Activated naive CD8-positive, alpha-beta T cell (primary cell): ENCODE results near the gene BRD2.

Source experiments
- H3K27ac Mint-ChIP-seq: one replicate; pipeline ENCODE4 v1.8.0; 2021; ENCODE audit warnings: mixed read lengths
- H3K27me3 Mint-ChIP-seq: one replicate; pipeline ENCODE4 v1.8.0; 2021; ENCODE audit warnings: mixed read lengths
- H3K36me3 Mint-ChIP-seq: one replicate; pipeline ENCODE4 v1.8.0; 2021; ENCODE audit warnings: mixed read lengths
- H3K4me1 Mint-ChIP-seq: one replicate; pipeline ENCODE4 v1.8.0; 2021; ENCODE audit warnings: low read depth, mixed read lengths
- H3K4me3 Mint-ChIP-seq: one replicate; pipeline ENCODE4 v1.8.0; 2021; ENCODE audit warnings: mild to moderate bottlenecking, mixed read lengths
- H3K9me3 Mint-ChIP-seq: one replicate; pipeline ENCODE4 v1.8.0; 2021; ENCODE audit warnings: low read depth, mixed read lengths

Gene BRD2

DNA sequence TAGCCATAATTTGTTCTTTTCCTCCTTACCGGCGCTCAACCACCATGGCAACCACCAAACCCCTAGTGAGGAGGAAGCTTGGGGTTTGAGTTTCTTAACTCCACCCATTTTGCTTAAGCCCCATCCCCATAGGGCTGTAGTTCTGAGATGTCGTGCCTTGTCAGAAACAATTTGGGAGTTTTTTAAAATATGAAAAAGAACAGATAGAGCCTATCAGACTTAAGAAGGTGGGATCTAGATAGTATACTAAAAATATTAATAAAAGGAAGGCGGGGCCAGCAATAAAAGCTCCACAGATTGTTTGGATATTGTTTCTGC lies 5.6 kb downstream of the BRD2 start:
- H3K9me3 Mint-ChIP-seq: no peaks in the 10 kb centered on the region
- peaks cover 31% of the 10 kb centered on the region for H3K36me3 Mint-ChIP-seq
- peaks cover 35% of the 10 kb centered on the region for H3K4me1 Mint-ChIP-seq
- H3K4me3 Mint-ChIP-seq: peak overlapping the region; percentile 95
- H3K27ac Mint-ChIP-seq: peak overlapping the region; percentile 100
- no peaks in the 10 kb centered on the region for H3K27me3 Mint-ChIP-seq

DNA sequence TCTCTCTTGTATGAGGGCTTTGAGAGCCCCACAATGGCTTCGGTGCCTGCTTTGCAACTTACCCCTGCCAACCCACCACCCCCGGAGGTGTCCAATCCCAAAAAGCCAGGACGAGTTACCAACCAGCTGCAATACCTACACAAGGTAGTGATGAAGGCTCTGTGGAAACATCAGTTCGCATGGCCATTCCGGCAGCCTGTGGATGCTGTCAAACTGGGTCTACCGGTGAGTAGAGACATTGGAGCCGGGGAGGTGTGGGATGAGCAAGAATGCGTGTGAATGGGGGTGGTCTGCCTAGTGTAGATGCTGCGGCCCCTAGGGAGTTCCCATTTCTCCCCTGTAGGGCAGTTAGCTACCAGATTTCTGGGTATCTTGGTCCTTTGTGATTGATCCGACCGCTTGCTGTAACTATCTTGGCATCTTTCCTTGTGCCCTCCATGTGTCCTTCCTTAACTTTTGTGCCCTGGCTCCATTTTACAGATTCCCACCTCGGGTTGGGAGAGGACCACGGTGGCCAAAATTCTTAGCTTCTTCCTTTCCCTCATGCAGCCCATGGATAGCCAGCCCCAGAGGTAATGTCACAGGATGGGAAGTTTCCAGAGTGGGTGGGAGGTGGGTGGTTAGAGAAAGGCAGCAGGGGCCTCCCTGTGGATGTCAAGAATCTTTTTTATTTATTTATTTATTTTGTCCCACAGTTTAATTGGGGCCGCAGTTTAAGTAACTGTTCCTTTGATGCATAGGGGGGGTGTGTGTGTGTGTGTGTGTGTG lies 6.3 kb downstream of the BRD2 start:
- no peaks in the 10 kb centered on the region for H3K9me3 Mint-ChIP-seq
- peaks cover 35% of the 10 kb centered on the region for H3K4me1 Mint-ChIP-seq
- peak overlapping the region; percentile 82 for H3K27ac Mint-ChIP-seq
- H3K27me3 Mint-ChIP-seq: no peaks in the 10 kb centered on the region
- peak overlapping the region; percentile 95 for H3K4me3 Mint-ChIP-seq
- H3K36me3 Mint-ChIP-seq: peaks cover 31% of the 10 kb centered on the region

DNA sequence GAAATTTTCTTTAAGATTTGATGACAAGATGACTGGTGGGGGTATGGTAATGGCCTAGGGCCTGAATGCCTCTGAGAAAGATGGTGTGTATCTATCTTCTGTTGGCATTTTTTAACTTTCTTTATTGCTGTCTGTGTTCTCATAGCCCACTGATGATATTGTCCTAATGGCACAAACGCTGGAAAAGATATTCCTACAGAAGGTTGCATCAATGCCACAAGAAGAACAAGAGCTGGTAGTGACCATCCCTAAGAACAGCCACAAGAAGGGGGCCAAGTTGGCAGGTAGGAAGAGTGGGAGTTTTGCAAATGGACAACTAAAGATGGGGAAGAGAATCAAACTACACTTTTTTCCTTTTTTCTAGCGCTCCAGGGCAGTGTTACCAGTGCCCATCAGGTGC lies 7.5 kb downstream of the BRD2 start:
- H3K4me1 Mint-ChIP-seq: peaks cover 39% of the 10 kb centered on the region
- no peaks in the 10 kb centered on the region for H3K27me3 Mint-ChIP-seq
- H3K4me3 Mint-ChIP-seq: peak overlapping the region; percentile 95
- peak overlapping the region; percentile 82 for H3K27ac Mint-ChIP-seq
- H3K9me3 Mint-ChIP-seq: no peaks in the 10 kb centered on the region
- H3K36me3 Mint-ChIP-seq: peaks cover 31% of the 10 kb centered on the region

DNA sequence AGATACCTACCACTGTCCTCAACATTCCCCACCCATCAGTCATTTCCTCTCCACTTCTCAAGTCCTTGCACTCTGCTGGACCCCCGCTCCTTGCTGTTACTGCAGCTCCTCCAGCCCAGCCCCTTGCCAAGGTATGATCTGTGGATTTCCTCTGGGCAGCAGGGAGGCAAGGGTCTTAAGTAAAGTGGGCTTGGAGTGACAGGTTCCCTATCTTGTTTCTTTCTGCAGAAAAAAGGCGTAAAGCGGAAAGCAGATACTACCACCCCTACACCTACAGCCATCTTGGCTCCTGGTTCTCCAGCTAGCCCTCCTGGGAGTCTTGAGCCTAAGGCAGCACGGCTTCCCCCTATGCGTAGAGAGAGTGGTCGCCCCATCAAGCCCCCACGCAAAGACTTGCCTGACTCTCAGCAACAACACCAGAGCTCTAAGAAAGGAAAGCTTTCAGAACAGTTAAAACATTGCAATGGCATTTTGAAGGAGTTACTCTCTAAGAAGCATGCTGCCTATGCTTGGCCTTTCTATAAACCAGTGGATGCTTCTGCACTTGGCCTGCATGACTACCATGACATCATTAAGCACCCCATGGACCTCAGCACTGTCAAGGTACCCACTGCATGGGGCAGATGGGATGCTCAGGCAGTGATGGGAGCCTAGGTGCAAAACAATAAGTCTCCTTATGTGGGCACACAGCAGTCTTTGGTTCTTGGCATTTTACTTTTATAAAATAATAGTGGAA lies 8.1 kb downstream of the BRD2 start:
- H3K4me1 Mint-ChIP-seq: peaks cover 39% of the 10 kb centered on the region
- H3K4me3 Mint-ChIP-seq: peak overlapping the region; percentile 95
- peaks cover 28% of the 10 kb centered on the region for H3K36me3 Mint-ChIP-seq
- H3K27ac Mint-ChIP-seq: peak overlapping the region; percentile 82
- no peaks in the 10 kb centered on the region for H3K27me3 Mint-ChIP-seq
- no peaks in the 10 kb centered on the region for H3K9me3 Mint-ChIP-seq

DNA sequence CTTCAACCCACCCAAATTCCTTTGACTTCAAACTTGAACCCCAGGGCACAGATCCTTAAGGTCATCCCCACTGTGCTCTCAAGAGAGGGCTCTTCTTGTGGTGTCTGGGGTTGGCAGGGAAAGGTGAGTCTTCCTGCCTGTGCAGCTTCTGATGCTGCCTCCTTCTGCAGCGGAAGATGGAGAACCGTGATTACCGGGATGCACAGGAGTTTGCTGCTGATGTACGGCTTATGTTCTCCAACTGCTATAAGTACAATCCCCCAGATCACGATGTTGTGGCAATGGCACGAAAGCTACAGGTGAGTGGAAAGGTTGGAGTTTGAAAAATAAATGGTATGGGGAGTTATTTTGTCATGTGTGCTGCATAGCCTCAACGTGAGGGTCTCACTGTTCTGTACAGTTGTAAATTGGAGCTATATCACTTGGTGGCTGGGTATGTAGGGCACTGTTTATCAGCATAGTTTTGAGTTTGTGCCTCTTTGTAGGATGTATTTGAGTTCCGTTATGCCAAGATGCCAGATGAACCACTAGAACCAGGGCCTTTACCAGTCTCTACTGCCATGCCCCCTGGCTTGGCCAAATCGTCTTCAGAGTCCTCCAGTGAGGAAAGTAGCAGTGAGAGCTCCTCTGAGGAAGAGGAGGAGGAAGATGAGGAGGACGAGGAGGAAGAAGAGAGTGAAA lies 9.0 kb downstream of the BRD2 start:
- Mint-ChIP-seq H3K4me3 (peak overlapping the region; percentile 42), H3K27ac (peak overlapping the region; percentile 82), H3K9me3 (no peaks in the 10 kb centered on the region), H3K4me1 (peaks cover 39% of the 10 kb centered on the region), H3K36me3 (peaks cover 28% of the 10 kb centered on the region), H3K27me3 (no peaks in the 10 kb centered on the region)

DNA sequence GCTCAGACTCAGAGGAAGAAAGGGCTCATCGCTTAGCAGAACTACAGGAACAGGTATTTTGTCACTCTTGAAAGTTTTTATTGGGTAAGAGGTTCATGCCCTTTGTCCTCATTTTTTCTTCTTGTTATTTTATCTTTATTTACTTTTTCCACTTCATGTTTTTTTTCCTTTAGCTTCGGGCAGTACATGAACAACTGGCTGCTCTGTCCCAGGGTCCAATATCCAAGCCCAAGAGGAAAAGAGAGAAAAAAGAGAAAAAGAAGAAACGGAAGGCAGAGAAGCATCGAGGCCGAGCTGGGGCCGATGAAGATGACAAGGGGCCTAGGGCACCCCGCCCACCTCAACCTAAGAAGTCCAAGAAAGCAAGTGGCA lies 9.5 kb downstream of the BRD2 start:
- Mint-ChIP-seq H3K9me3 (no peaks in the 10 kb centered on the region), H3K36me3 (peaks cover 27% of the 10 kb centered on the region), H3K27ac (peak overlapping the region; percentile 34), H3K4me3 (peak overlapping the region; percentile 42), H3K27me3 (no peaks in the 10 kb centered on the region), H3K4me1 (peaks cover 39% of the 10 kb centered on the region)

DNA sequence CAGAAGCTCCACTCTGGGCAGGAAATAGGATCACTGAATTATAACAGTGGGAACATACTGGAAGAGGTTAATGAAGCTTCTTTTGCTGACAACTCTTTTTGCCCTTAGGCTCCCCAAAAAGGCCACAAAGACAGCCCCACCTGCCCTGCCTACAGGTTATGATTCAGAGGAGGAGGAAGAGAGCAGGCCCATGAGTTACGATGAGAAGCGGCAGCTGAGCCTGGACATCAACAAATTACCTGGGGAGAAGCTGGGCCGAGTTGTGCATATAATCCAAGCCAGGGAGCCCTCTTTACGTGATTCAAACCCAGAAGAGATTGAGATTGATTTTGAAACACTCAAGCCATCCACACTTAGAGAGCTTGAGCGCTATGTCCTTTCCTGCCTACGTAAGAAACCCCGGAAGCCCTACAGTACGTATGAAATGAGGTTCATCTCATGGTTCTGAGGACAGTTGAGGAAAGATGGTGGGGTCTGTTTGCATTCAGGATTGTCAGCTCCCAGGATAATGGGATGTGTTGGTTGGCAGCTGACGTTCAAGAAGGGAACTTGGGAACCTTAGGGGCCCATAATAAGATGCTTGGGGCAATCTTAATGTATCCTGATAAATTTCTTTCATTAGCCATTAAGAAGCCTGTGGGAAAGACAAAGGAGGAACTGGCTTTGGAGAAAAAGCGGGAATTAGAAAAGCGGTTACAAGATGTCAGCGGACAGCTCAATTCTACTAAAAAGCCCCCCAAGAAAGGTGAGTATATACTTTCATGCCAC lies 11.5 kb downstream of the BRD2 start:
- H3K27ac Mint-ChIP-seq: peak overlapping the region; percentile 46
- H3K4me1 Mint-ChIP-seq: peaks cover 51% of the 10 kb centered on the region
- no peaks in the 10 kb centered on the region for H3K27me3 Mint-ChIP-seq
- no peaks in the 10 kb centered on the region for H3K9me3 Mint-ChIP-seq
- H3K4me3 Mint-ChIP-seq: no peak overlapping the region
- peaks cover 14% of the 10 kb centered on the region for H3K36me3 Mint-ChIP-seq

DNA sequence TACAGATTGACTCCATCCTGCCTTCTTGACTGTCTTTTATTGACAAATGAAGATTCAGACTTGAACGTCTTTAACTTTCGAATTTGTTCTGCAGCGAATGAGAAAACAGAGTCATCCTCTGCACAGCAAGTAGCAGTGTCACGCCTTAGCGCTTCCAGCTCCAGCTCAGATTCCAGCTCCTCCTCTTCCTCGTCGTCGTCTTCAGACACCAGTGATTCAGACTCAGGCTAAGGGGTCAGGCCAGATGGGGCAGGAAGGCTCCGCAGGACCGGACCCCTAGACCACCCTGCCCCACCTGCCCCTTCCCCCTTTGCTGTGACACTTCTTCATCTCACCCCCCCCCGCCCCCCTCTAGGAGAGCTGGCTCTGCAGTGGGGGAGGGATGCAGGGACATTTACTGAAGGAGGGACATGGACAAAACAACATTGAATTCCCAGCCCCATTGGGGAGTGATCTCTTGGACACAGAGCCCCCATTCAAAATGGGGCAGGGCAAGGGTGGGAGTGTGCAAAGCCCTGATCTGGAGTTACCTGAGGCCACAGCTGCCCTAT lies 12.2 kb downstream of the BRD2 start:
- Mint-ChIP-seq H3K9me3 (no peaks in the 10 kb centered on the region), H3K4me1 (peaks cover 46% of the 10 kb centered on the region), H3K36me3 (peaks cover 11% of the 10 kb centered on the region), H3K27ac (peak overlapping the region; percentile 34), H3K4me3 (no peak overlapping the region), H3K27me3 (no peaks in the 10 kb centered on the region)

DNA sequence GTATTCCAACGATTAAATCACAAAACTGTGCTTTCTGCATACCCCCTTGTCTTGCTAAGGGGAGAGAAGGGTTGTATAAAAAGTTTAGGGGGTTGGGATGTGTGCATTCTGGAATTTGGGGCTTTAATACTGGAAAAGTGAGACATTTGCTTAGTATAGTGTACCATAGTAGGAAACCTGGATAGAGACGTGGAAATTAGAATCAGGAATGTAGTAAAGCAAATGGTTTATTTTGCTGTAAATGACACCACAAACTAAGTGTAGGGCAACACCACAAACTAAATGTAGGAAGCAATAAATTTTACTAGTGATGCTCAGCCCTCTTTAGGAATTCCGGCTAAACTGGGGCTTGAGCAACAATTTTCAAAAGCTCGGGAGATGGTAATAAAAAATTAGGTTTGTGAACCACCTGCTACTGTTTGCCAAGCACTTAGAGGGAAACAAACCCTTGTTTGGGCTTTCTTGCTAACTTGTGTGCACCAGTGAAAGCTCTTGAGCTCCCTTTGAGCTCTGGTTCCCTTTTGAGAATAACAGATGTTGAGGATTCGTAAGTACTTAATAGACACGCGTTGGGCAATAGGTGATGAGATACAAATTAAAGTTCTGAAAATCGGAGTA lies 13.8 kb downstream of the BRD2 start:
- peaks cover 31% of the 10 kb centered on the region for H3K4me1 Mint-ChIP-seq
- H3K9me3 Mint-ChIP-seq: no peaks in the 10 kb centered on the region
- no peaks in the 10 kb centered on the region for H3K36me3 Mint-ChIP-seq

DNA sequence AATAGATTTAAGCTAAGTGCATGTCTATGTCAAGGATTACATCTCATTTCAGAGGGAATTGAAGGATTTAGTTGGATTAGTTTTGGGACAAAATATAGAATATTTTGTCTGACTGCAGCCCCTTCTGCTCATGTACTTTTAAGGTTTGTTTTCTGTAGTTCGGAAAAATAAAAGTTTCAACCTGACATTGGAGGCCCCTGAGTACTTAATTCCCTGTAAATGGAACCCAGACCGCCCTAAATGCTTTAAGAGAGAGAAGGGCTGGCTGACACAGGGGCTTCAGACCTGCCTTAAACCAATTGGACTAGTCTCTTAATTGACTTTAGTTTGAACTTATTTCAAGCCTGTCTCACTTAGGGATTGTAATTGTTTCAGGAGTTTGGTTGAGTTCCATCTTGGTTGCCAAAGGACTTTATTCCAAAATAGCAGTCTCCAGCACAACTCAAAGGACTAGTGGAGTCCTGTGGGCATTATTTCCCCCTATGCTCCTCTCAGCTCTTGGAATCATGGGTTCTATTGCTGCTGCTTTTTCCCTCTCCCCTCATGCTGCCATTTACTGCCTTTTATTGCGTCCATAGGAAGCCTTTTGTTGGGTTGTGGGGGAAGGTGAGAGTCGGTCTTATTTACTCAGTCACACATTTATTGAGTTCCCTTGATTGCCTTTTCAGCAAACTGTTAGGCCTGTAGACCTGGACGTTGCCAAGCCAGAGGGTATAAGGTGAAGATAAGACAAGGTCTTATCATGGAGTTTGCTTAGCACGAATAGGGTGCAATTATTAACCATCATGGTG lies 14.5 kb downstream of the BRD2 start:
- Mint-ChIP-seq H3K27ac (peak overlapping the region; percentile 4), H3K27me3 (no peaks in the 10 kb centered on the region)

More for the DNA sequence above, 13.8 kb downstream of the BRD2 start:
- no peak overlapping the region for H3K4me3 Mint-ChIP-seq
- no peaks in the 10 kb centered on the region for H3K27me3 Mint-ChIP-seq
- H3K27ac Mint-ChIP-seq: peak overlapping the region; percentile 74

DNA sequence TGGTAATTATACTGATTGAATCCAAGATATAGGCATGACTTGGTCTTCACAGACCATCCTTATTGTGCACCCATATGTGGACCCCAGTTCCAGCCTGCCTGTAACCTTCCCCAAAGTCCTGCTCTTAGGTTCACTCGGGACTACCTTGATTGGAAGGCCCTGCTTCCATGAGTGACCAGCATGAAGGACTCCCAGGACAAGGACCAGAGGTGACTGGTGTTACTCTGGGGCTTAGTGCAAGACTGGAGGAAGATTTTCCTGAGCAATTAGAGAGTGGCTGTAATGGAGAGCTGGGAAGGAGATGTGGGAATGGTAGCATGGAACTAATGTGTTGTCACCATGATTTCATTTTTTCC lies 15.1 kb downstream of the BRD2 start:
- peaks cover 20% of the 10 kb centered on the region for H3K4me1 Mint-ChIP-seq
- H3K27me3 Mint-ChIP-seq: no peaks in the 10 kb centered on the region
- H3K36me3 Mint-ChIP-seq: no peaks in the 10 kb centered on the region
- peak overlapping the region; percentile 47 for H3K27ac Mint-ChIP-seq
- no peaks in the 10 kb centered on the region for H3K9me3 Mint-ChIP-seq
- H3K4me3 Mint-ChIP-seq: no peak overlapping the region

More for the DNA sequence above, 14.5 kb downstream of the BRD2 start:
- no peak overlapping the region for H3K4me3 Mint-ChIP-seq
- peaks cover 25% of the 10 kb centered on the region for H3K4me1 Mint-ChIP-seq
- no peaks in the 10 kb centered on the region for H3K36me3 Mint-ChIP-seq
- H3K9me3 Mint-ChIP-seq: no peaks in the 10 kb centered on the region

DNA sequence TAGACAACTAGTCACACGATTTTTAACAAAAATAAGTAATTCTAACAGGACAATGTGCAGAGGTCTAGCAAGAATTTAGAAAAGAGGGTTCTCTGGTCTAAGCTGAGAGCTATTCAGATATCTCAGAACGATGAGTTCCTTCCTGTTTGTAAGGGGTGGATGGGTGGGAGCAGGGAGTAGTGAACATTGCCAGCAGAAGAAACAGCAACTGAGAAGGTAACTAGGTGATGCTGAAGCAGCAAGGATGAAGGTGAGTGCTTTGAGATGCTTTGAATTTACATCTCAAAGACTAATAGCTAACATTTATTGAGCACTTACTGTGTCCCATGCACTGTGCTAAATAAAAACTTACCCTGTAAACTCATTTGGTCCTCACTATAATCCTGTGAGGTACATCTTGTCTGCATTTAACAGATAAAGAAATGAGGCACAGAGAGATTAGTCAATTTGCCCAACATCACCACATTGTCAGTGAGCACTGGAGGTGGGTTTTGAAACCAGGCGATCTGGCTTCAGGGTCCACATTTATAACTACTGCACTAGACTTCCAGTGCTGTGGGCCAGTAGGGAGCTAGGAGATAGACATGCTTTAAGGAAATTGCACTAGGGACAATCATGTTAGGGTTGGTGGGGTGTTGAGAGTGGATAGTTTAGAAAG lies 15.7 kb downstream of the BRD2 start:
- H3K27me3 Mint-ChIP-seq: no peaks in the 10 kb centered on the region
- H3K4me1 Mint-ChIP-seq: peaks cover 16% of the 10 kb centered on the region
- H3K27ac Mint-ChIP-seq: peak overlapping the region; percentile 73
- H3K9me3 Mint-ChIP-seq: no peaks in the 10 kb centered on the region
- H3K4me3 Mint-ChIP-seq: no peak overlapping the region
- H3K36me3 Mint-ChIP-seq: no peaks in the 10 kb centered on the region

DNA sequence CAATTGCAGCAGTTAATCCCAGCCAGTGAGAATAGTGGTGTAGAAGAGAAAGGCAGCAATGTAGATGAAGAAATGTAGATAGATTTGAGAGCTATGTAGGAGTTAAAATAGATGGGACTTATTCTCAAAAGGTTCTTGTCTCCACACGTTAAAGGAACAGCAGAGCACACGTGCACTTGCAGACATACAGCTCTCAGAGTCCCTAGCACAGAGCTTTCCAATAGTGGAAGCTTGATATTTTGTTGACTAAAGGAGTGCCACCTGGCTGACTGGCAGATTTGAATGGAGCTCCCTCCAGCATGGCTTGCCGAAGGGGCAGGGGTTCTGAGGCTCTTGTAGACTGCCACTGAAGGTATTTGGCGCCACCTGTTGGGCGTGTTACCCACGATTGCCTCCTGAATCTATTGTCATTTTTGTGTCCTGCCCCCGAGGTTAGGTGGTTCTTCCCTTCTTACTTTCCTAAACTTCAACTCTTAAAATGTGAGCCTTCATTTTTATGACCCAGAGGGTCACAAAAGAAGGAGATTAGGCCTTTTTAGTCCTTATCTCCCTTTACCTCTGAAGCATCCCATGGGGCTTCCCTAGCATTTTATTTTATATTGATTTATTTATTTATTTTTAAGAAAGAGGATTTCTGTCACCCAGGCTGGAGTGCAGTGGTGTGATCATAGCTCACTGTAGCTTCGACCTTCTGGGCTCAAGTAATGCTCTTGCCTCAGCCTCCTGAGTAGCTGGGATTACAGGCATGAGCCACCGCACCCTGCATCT lies 16.4 kb downstream of the BRD2 start:
- no peaks in the 10 kb centered on the region for H3K27me3 Mint-ChIP-seq
- no peak overlapping the region for H3K4me3 Mint-ChIP-seq
- H3K36me3 Mint-ChIP-seq: no peaks in the 10 kb centered on the region
- peak overlapping the region; percentile 73 for H3K27ac Mint-ChIP-seq
- no peaks in the 10 kb centered on the region for H3K9me3 Mint-ChIP-seq
- H3K4me1 Mint-ChIP-seq: peaks cover 16% of the 10 kb centered on the region
